Calu3 (cell line): ENCODE measurements around the gene ARPC1A. TPM values are rescaled to one million over a fixed set of nuclear protein-coding genes. Genes with fewer than 3 reads are reported as not detected.

Experiments used
- BruUV-seq: library from RNA; stranded (reverse); fragments of 400-500 nt; replicated peaks from 2 replicates; lab custom pipeline; 2021; lab: Mats Ljungman, UMichigan
- CTCF ChIA-PET: fragments of 300-600 bp; sonication (Branson Sonifier 250); formaldehyde crosslinking; loops from one replicate; lab custom pipeline; 2022; ENCODE audit warnings: antibody characterized with exemption; lab: Charles Lee
- DNase-seq: peaks from one replicate; pipeline ENCODE4 v3.0.0; 2022
- H3K27ac Mint-ChIP-seq: one replicate; pipeline ENCODE4 v1.8.0; 2022; ENCODE audit warnings: mixed read lengths; ENCODE audit not compliant: unreplicated experiment
- H3K27me3 Mint-ChIP-seq: one replicate; pipeline ENCODE4 v1.8.0; 2022; ENCODE audit warnings: mixed read lengths; ENCODE audit not compliant: unreplicated experiment
- H3K36me3 Mint-ChIP-seq: one replicate; pipeline ENCODE4 v1.8.0; 2022; ENCODE audit warnings: mild to moderate bottlenecking, moderate library complexity, mixed read lengths; ENCODE audit not compliant: insufficient read depth, unreplicated experiment
- H3K4me1 Mint-ChIP-seq: one replicate; pipeline ENCODE4 v1.8.0; 2022; ENCODE audit warnings: mild to moderate bottlenecking, low read depth, mixed read lengths; ENCODE audit not compliant: unreplicated experiment
- H3K4me3 Mint-ChIP-seq: one replicate; pipeline ENCODE4 v1.8.0; 2022; ENCODE audit warnings: mild to moderate bottlenecking, low read depth, moderate library complexity, mixed read lengths; ENCODE audit not compliant: unreplicated experiment
- H3K9me3 Mint-ChIP-seq: one replicate; pipeline ENCODE4 v1.8.0; 2022; ENCODE audit warnings: low read depth, mixed read lengths; ENCODE audit not compliant: unreplicated experiment
- intact Hi-C: fragments of 100-400 bp; cut with micrococcal nuclease; formaldehyde crosslinking; loops from one replicate; pipeline ENCODE4 v1.10.0; 2022; ENCODE audit not compliant: unreplicated experiment
- total RNA-seq: library from RNA; stranded (reverse); gene quantifications from 2 replicates; pipeline ENCODE4 v1.2.3, GENCODE V29; 2022
- TF ChIP-seq, protein P1 (sequence below): fragments of 200-600 bp; IDR thresholded peaks from one replicate; pipeline ENCODE4 v1.8.0; 2022; ENCODE audit warnings: antibody characterized with exemption; ENCODE audit not compliant: unreplicated experiment

The ARPC1A gene
- total RNA-seq, 1 experiment from 2014 or later = 146 TPM

DNA sequence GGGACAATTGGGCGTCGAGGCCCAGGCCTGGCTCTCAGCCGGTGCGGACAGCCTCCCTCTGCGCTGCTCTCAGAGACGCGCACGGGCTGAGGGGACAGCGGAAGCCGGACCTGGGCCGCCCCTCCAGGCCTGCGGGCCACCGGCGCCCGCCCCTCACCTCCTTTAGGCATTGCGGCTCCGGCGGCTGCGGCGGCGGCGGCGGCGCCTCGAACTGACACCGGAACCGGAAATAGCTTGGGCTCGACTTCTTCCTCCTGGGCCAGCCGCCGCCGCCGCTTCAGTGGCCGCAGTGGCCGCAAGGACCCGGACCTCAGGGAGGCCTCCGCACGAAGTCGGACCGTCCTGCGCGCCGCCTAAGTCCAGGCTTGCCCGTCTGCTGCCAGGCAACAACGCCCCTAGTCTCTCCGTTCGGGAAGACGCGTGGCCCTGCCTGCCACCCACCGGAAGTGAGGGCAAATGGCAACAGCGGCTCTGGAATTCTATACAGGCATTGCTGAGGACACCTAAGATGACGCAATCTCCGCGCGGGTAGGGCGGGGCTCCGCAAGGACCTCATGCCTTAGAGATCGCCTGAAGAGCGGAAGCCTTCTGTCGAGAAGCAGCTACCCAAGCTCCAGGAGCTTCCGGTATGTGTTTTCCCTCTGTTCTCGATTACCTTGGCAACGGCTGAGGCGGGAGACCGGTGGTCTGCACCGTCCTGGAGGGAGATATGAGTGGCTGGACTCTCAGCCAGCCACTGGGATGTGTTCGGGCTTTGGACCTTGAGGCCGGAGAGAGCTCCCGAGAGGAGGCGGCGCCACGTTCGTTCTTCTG, 82.9 kb downstream of the ARPC1A start, which contains the start of the genes BUD31 and PDAP1:
TSS of gene BUD31 (plus strand) at position 591 of the 813 bp plus-strand sequence. CDS start 2,124 bp downstream, outside the sequence.
TSS of gene PDAP1 (minus strand) at position 219 of the 813 bp plus-strand sequence. CDS start at position 170, 49 bp downstream.
- CTCF ChIA-PET = interaction anchor here (0.6 to 1.2 kb wide), 2 partner anchors 9 to 27 kb away, joined by 3 read pairs; no protein-coding TSS in a partner anchor
- TF ChIP-seq, protein P1, sequence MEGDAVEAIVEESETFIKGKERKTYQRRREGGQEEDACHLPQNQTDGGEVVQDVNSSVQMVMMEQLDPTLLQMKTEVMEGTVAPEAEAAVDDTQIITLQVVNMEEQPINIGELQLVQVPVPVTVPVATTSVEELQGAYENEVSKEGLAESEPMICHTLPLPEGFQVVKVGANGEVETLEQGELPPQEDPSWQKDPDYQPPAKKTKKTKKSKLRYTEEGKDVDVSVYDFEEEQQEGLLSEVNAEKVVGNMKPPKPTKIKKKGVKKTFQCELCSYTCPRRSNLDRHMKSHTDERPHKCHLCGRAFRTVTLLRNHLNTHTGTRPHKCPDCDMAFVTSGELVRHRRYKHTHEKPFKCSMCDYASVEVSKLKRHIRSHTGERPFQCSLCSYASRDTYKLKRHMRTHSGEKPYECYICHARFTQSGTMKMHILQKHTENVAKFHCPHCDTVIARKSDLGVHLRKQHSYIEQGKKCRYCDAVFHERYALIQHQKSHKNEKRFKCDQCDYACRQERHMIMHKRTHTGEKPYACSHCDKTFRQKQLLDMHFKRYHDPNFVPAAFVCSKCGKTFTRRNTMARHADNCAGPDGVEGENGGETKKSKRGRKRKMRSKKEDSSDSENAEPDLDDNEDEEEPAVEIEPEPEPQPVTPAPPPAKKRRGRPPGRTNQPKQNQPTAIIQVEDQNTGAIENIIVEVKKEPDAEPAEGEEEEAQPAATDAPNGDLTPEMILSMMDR = no peak
- Mint-ChIP-seq H3K27ac (peak within 1 kb of the TSS; percentile 89), H3K27me3 (no peaks in the 10 kb centered on the region), H3K9me3 (no peaks in the 10 kb centered on the region), H3K4me1 (peaks cover 5% of the 10 kb centered on the region), H3K4me3 (peak within 1 kb of the TSS; percentile 92), H3K36me3 (peaks cover 64% of the 10 kb centered on the region)
- intact Hi-C loops = no loop called here
- BruUV-seq = no TSS peak
- peak; percentile 87 for DNase-seq

DNA sequence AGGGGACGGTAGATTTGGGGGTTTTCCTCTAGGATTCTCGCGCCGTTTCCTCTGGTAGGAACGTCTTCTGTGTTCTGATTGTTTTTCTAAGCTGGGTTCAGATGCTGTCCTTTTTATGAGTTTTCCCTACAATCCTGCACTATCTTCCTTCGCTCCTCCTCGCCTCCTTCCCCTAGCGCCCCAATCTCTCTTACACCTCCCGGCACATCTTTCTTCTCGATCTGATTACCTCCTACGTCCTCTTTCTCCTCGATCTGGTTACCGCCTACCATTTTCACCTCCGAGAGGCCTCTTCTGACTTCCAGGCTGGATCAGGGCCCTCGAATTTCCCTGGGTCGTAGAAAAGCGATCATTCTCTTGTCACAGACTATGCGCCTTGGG, 83.5 kb downstream of the ARPC1A start:
- Mint-ChIP-seq H3K4me1 (peaks cover 5% of the 10 kb centered on the region), H3K27ac (peak overlapping the region; percentile 89), H3K27me3 (no peaks in the 10 kb centered on the region), H3K9me3 (no peaks in the 10 kb centered on the region), H3K4me3 (peak overlapping the region; percentile 92), H3K36me3 (peaks cover 58% of the 10 kb centered on the region)
- CTCF ChIA-PET = interaction anchor here (1.2 kb wide), 1 partner anchor 10 kb away, joined by 3 read pairs; no protein-coding TSS in a partner anchor
- no peak for DNase-seq
- TSS peak; percentile 46 for BruUV-seq
- intact Hi-C loops = no loop called here
- TF ChIP-seq, protein P1 = no peak

DNA sequence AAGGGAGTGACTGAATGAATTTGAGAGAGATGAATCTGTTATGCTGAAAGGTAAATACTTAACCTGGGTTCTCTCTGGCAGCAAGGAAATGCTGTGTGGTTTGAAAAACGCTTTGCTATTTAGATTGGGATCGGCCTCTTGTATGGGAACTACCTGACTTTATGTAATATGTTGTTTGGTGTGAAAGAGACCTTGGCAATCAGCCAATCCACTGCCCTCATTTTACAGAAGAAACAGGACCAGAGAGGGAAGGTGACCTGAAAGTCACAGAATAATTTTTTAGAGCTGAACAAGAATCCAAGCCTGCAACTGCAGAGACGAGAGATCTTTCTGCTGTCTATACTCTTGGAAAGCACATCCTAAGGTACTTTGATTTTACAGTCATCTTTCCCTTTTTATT, 84.1 kb downstream of the ARPC1A start:
- CTCF ChIA-PET = no interaction called here
- Mint-ChIP-seq H3K4me3 (peak overlapping the region; percentile 92), H3K27ac (no peak overlapping the region), H3K36me3 (peaks cover 56% of the 10 kb centered on the region), H3K27me3 (no peaks in the 10 kb centered on the region), H3K4me1 (peaks cover 7% of the 10 kb centered on the region), H3K9me3 (peaks cover 1% of the 10 kb centered on the region)
- intact Hi-C loops = no loop called here
- no peak for DNase-seq
- BruUV-seq = no TSS peak
- TF ChIP-seq, protein P1 = no peak

DNA sequence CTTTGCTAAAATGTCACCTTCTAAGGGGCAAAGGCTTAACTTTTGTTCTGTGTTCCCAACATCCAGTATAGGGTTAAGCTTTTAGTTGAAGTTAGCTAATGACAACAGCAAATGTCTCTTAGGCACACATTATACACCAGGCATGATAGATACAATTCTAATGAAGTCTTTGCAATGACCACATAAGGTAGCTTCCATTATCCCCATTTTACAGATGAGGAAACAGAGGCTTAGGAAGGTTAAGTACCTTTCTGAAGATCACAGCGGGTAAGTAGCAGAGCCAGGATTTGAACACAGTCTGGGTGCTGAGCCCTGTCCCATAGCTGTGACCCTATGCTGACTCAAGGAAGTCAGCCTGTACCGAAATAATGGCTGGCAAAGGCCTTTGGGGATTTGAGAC, 84.9 kb downstream of the ARPC1A start:
- H3K36me3 Mint-ChIP-seq = peaks cover 64% of the 10 kb centered on the region

More for the DNA sequence above, 84.9 kb downstream of the ARPC1A start:
- Mint-ChIP-seq H3K27ac (no peak overlapping the region), H3K4me1 (peaks cover 12% of the 10 kb centered on the region), H3K27me3 (no peaks in the 10 kb centered on the region), H3K4me3 (peak overlapping the region; percentile 92), H3K9me3 (peaks cover 3% of the 10 kb centered on the region)
- no TSS peak for BruUV-seq
- TF ChIP-seq, protein P1 = no peak
- CTCF ChIA-PET = no interaction called here
- intact Hi-C loops = no loop called here
- DNase-seq = no peak
